ENCODE measurements around the gene ACOT13.

The ACOT13 gene

GRCh38 chr6:24718449-24719124, 51.7 kb downstream of the ACOT13 start:
- Histone ChIP-seq H3K14ac (ENCODE audit: low read length in 2 of 2) (no peak overlapping the region), H2BK12ac (ENCODE audit: low read length in 2 of 2) (no peak overlapping the region), H2BK5ac (ENCODE audit: low read depth, low read length, poor library complexity, severe bottlenecking) (no peak overlapping the region), H2BK15ac (ENCODE audit: low read depth, poor library complexity, severe bottlenecking) (no peak overlapping the region), H3K18ac (ENCODE audit: low read depth in 1 of 2, low read length in 2 of 2) (no peak overlapping the region), H2AK5ac (ENCODE audit: low read length, severe bottlenecking) (no peak overlapping the region), H2AFZ (ENCODE audit: low read depth, low read length) (no peak overlapping the region), H3K4ac (ENCODE audit: low read depth in 1 of 2, low read length in 2 of 2) (no peak overlapping the region), H3K9me3 (ENCODE audit: control insufficient read depth, low read length) (no peaks in the 10 kb centered on the region), H3K9ac (ENCODE audit: low read length) (peak overlapping the region; percentile 100), H3K27ac (ENCODE audit: low read length, poor library complexity, severe bottlenecking) (peak overlapping the region; percentile 22), H2BK120ac (ENCODE audit: low read depth, low read length) (no peak overlapping the region), H3K4me1 (ENCODE audit: control insufficient read depth, insufficient read depth, low read depth, low read length) (peaks cover 6% of the 10 kb centered on the region), H3K27me3 (ENCODE audit: control insufficient read depth in 1 of 2, insufficient read depth in 1 of 2, low read length in 2 of 2) (no peaks in the 10 kb centered on the region), H3K36me3 (ENCODE audit: control insufficient read depth in 1 of 2, insufficient read depth in 2 of 2, low read depth in 1 of 2, low read length in 2 of 2) (peaks cover 9 to 56% of the 10 kb centered on the region in 2 experiments), H3K4me2 (ENCODE audit: low read length, poor library complexity, severe bottlenecking) (peak overlapping the region; percentile 76), H3K23ac (ENCODE audit: low read length in 2 of 2) (no peak overlapping the region), H4K8ac (ENCODE audit: low read length) (no peak overlapping the region), H4K91ac (ENCODE audit: low read length) (no peak overlapping the region), H3K4me3 (ENCODE audit: insufficient read depth in 1 of 2, low read depth in 1 of 2, low read length in 2 of 2) (peak overlapping the region in 1 of 2 experiments; percentile 97), H3K79me1 (replicated peaks; ENCODE audit: low read length, poor library complexity, severe bottlenecking) (no peaks in the 10 kb centered on the region)
- WGBS: 34% methylated on average over 4 of the region's 8 CpGs
- DNase-seq: no peak

DNA sequence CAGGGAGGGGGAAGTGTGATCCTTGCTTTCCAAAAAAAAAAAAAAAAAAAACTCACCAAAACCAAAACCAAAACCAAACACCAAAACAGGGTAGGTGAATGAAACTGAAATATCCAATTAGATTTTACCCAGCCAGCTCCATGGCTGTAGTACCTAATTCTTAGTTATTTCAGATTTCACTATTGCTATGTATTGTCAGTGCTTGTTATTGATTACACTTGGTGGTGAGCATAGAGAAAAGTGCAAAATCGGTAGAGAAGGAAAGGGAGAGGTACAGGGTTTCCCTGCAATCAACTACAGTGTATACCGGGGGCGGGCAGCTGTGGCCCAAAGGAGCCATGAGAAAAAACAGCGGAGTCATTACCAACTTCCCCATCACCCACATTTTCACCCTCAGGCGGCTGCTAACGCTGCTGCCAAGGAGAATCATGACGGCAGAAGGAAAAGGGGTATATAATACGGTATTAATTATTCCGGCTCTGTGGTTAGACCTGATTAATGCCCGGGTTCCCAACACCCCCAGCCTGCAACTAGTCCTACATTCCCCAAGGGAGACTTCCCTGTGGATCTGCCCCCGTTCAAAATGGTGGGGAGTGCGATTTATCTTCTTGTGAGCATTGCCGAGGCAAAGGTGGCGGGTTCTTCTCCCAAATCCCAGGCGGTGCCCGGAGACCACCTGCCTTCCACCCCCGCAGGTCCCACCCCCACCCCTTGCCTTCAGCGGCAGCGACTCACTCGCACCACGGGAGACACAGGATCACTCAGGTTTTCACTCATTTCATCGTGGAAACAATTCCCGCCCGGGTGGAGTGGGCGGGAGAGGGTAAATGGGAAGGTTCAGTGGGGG, 52.5 kb downstream of the ACOT13 start, which contains the start of gene C6orf62:
Gene C6orf62 (minus strand): TSS at position 30 of the 847 bp plus-strand sequence. CDS start 486 bp downstream, outside the sequence.
- Histone ChIP-seq H3K79me1 (replicated peaks; ENCODE audit: low read length, poor library complexity, severe bottlenecking) (no peaks in the 10 kb centered on the region), H2BK12ac (ENCODE audit: low read length in 2 of 2) (peak within 1 kb of the TSS in 1 of 2 experiments; percentile 72), H3K18ac (ENCODE audit: low read depth in 1 of 2, low read length in 2 of 2) (peak within 1 kb of the TSS; percentile 79 to 99), H3K14ac (ENCODE audit: low read length in 2 of 2) (peak within 1 kb of the TSS in 1 of 2 experiments; percentile 98), H3K4me2 (ENCODE audit: low read length, poor library complexity, severe bottlenecking) (peak within 1 kb of the TSS; percentile 76), H4K8ac (ENCODE audit: low read length) (peak within 1 kb of the TSS; percentile 93), H3K4me1 (ENCODE audit: control insufficient read depth, insufficient read depth, low read depth, low read length) (peaks cover 6% of the 10 kb centered on the region), H3K23ac (ENCODE audit: low read length in 2 of 2) (peak within 1 kb of the TSS in 1 of 2 experiments; percentile 89), H3K36me3 (ENCODE audit: control insufficient read depth in 1 of 2, insufficient read depth in 2 of 2, low read depth in 1 of 2, low read length in 2 of 2) (peaks cover 9 to 49% of the 10 kb centered on the region in 2 experiments), H2AFZ (ENCODE audit: low read depth, low read length) (no peak within 1 kb of the TSS), H4K91ac (ENCODE audit: low read length) (peak within 1 kb of the TSS; percentile 99), H2AK5ac (ENCODE audit: low read length, severe bottlenecking) (no peak within 1 kb of the TSS), H2BK15ac (ENCODE audit: low read depth, poor library complexity, severe bottlenecking) (no peak within 1 kb of the TSS), H3K4ac (ENCODE audit: low read depth in 1 of 2, low read length in 2 of 2) (peak within 1 kb of the TSS in 1 of 2 experiments; percentile 100), H3K27ac (ENCODE audit: low read length, poor library complexity, severe bottlenecking) (peak within 1 kb of the TSS; percentile 36), H3K27me3 (ENCODE audit: control insufficient read depth in 1 of 2, insufficient read depth in 1 of 2, low read length in 2 of 2) (no peaks in the 10 kb centered on the region), H2BK5ac (ENCODE audit: low read depth, low read length, poor library complexity, severe bottlenecking) (peak within 1 kb of the TSS; percentile 8), H3K9ac (ENCODE audit: low read length) (peak within 1 kb of the TSS; percentile 100), H2BK120ac (ENCODE audit: low read depth, low read length) (peak within 1 kb of the TSS; percentile 98), H3K4me3 (ENCODE audit: insufficient read depth in 1 of 2, low read depth in 1 of 2, low read length in 2 of 2) (peak within 1 kb of the TSS; percentile 97 to 100), H3K9me3 (ENCODE audit: control insufficient read depth, low read length) (no peaks in the 10 kb centered on the region)
- WGBS: 0% methylated on average over 4 of the region's 25 CpGs
- DNase-seq: peak; percentile 64

DNA sequence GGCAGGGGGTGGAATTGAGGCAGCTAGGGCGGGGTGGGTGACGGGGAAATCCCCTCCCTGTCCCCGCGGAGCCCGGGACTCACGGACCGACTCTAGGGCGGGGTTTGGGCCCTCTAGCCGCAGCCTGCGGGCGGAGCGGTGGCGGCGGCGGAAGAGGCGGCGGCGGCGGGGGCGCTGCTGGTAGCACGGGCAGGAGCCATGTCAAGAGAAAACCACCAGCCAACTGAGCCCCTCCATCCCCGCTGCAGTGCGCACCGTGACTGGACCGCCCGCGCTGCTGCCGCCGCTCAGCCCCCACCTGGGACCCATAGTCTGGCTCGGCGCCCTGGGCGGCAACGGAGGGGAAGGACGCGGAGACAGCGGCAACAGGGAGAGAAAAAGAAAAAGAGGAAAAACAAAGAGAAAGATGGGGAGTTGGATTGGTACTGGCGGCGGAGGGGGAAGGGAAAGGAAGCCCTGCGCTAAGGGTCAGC, 53.3 kb downstream of the ACOT13 start:
- under 1% methylated on average over 23 of the region's 39 CpGs for WGBS
- Histone ChIP-seq H4K8ac (ENCODE audit: low read length) (peak overlapping the region; percentile 93), H3K27me3 (ENCODE audit: control insufficient read depth in 1 of 2, insufficient read depth in 1 of 2, low read length in 2 of 2) (no peaks in the 10 kb centered on the region), H4K91ac (ENCODE audit: low read length) (peak overlapping the region; percentile 99), H2AFZ (ENCODE audit: low read depth, low read length) (no peak overlapping the region), H2BK5ac (ENCODE audit: low read depth, low read length, poor library complexity, severe bottlenecking) (peak overlapping the region; percentile 86), H3K4me3 (ENCODE audit: insufficient read depth in 1 of 2, low read depth in 1 of 2, low read length in 2 of 2) (peak overlapping the region; percentile 97 to 100), H3K36me3 (ENCODE audit: control insufficient read depth in 1 of 2, insufficient read depth in 2 of 2, low read depth in 1 of 2, low read length in 2 of 2) (peaks cover 6 to 41% of the 10 kb centered on the region in 2 experiments), H3K18ac (ENCODE audit: low read depth in 1 of 2, low read length in 2 of 2) (peak overlapping the region; percentile 79 to 99), H2BK12ac (ENCODE audit: low read length in 2 of 2) (peak overlapping the region in 1 of 2 experiments; percentile 52), H3K4me1 (ENCODE audit: control insufficient read depth, insufficient read depth, low read depth, low read length) (peaks cover 3% of the 10 kb centered on the region), H3K9me3 (ENCODE audit: control insufficient read depth, low read length) (no peaks in the 10 kb centered on the region), H2BK120ac (ENCODE audit: low read depth, low read length) (peak overlapping the region; percentile 98), H3K23ac (ENCODE audit: low read length in 2 of 2) (peak overlapping the region; percentile 97 to 100), H2AK5ac (ENCODE audit: low read length, severe bottlenecking) (peak overlapping the region; percentile 99), H3K9ac (ENCODE audit: low read length) (peak overlapping the region; percentile 100), H3K4me2 (ENCODE audit: low read length, poor library complexity, severe bottlenecking) (peak overlapping the region; percentile 61), H3K4ac (ENCODE audit: low read depth in 1 of 2, low read length in 2 of 2) (peak overlapping the region; percentile 99 to 100), H3K14ac (ENCODE audit: low read length in 2 of 2) (peak overlapping the region; percentile 83 to 98), H3K79me1 (replicated peaks; ENCODE audit: low read length, poor library complexity, severe bottlenecking) (no peaks in the 10 kb centered on the region), H2BK15ac (ENCODE audit: low read depth, poor library complexity, severe bottlenecking) (no peak overlapping the region), H3K27ac (ENCODE audit: low read length, poor library complexity, severe bottlenecking) (peak overlapping the region; percentile 99)
- DNase-seq: peak; percentile 59

All from mesenchymal stem cell (in vitro differentiated cells and primary cell).